Mesenchymal stem cell (in vitro differentiated cells and primary cell): ENCODE measurements around the gene NUDT8.

Experiments used
- DNase-seq: peaks from one replicate; pipeline ENCODE4 v3.0.0-alpha.2; 2013
- H2AFZ ChIP-seq: one replicate; pipeline ENCODE4 v1.6.1; 2013; ENCODE audit warnings: low read depth, mild to moderate bottlenecking, control low read depth, inconsistent platforms, low read length, moderate library complexity
- H2AK5ac ChIP-seq: 2 replicates; pipeline ENCODE4 v1.6.1; 2013; ENCODE audit warnings: low read length, moderate library complexity, mild to moderate bottlenecking, inconsistent platforms; ENCODE audit not compliant: severe bottlenecking
- H2BK120ac ChIP-seq: one replicate; pipeline ENCODE4 v1.6.1; 2013; ENCODE audit warnings: low read depth, mild to moderate bottlenecking, inconsistent platforms, low read length, moderate library complexity
- H2BK12ac ChIP-seq, 2 experiments: one replicate each; pipeline ENCODE4 v1.6.1; 2013; ENCODE audit warnings: inconsistent platforms in 2 of 2, low read length in 2 of 2, mild to moderate bottlenecking in 2 of 2, moderate library complexity in 2 of 2, control low read depth in 1 of 2
- H2BK15ac ChIP-seq: one replicate; pipeline ENCODE4 v1.6.1; 2013; ENCODE audit warnings: mild to moderate bottlenecking, low read depth, inconsistent platforms; ENCODE audit not compliant: poor library complexity, severe bottlenecking
- H2BK5ac ChIP-seq: 2 replicates; pipeline ENCODE4 v1.6.1; 2013; ENCODE audit warnings: low read depth, mild to moderate bottlenecking, low read length, control low read depth, inconsistent platforms; ENCODE audit not compliant: poor library complexity, severe bottlenecking
- H3K14ac ChIP-seq, 2 experiments: one replicate each; pipeline ENCODE4 v1.6.1; 2013; ENCODE audit warnings: inconsistent platforms in 2 of 2, low read length in 2 of 2, control low read depth in 1 of 2, mild to moderate bottlenecking in 1 of 2, moderate library complexity in 1 of 2
- H3K18ac ChIP-seq, 2 experiments: one replicate each; pipeline ENCODE4 v1.6.1; 2013; ENCODE audit warnings: inconsistent platforms in 2 of 2, low read length in 2 of 2, control low read depth in 1 of 2, low read depth in 1 of 2, mild to moderate bottlenecking in 1 of 2
- H3K23ac ChIP-seq, 2 experiments: one replicate each; pipeline ENCODE4 v1.6.1; 2013; ENCODE audit warnings: inconsistent platforms in 2 of 2, low read length in 2 of 2, mild to moderate bottlenecking in 2 of 2, moderate library complexity in 2 of 2, control low read depth in 1 of 2
- H3K27ac ChIP-seq: 2 replicates; pipeline ENCODE4 v1.5.1; 2013; ENCODE audit warnings: mild to moderate bottlenecking, moderate library complexity, low read length, control low read depth, inconsistent platforms; ENCODE audit not compliant: poor library complexity, severe bottlenecking
- H3K27me3 ChIP-seq, 2 experiments: 2 replicates each; pipeline versions ENCODE4 v1.6.1 to v1.7.0; 2013; ENCODE audit warnings: low read length in 2 of 2, mild to moderate bottlenecking in 2 of 2, moderate library complexity in 2 of 2, control low read depth in 1 of 2, inconsistent platforms in 1 of 2; ENCODE audit not compliant: control insufficient read depth in 1 of 2, insufficient read depth in 1 of 2
- H3K36me3 ChIP-seq, 2 experiments: 2 replicates each; pipeline versions ENCODE4 v1.6.1 to v1.7.0; 2013; ENCODE audit warnings: low read length in 2 of 2, control low read depth in 1 of 2, inconsistent platforms in 1 of 2, low read depth in 1 of 2, mild to moderate bottlenecking in 1 of 2; ENCODE audit not compliant: insufficient read depth in 2 of 2, control insufficient read depth in 1 of 2
- H3K4ac ChIP-seq, 2 experiments: one replicate each; pipeline ENCODE4 v1.6.1; 2013; ENCODE audit warnings: inconsistent platforms in 2 of 2, low read length in 2 of 2, mild to moderate bottlenecking in 2 of 2, moderate library complexity in 2 of 2, control low read depth in 1 of 2, low read depth in 1 of 2
- H3K4me1 ChIP-seq: 2 replicates; pipeline ENCODE4 v1.6.1; 2013; ENCODE audit warnings: low read depth, low read length, control low read depth; ENCODE audit not compliant: control insufficient read depth, insufficient read depth
- H3K4me2 ChIP-seq: 2 replicates; pipeline ENCODE4 v1.6.1; 2013; ENCODE audit warnings: low read length, mild to moderate bottlenecking, inconsistent platforms; ENCODE audit not compliant: poor library complexity, severe bottlenecking
- H3K4me3 ChIP-seq, 2 experiments: 2 replicates each; pipeline versions ENCODE4 v1.5.1 to v1.7.0; 2013; ENCODE audit warnings: low read length in 2 of 2, mild to moderate bottlenecking in 2 of 2, control low read depth in 1 of 2, low read depth in 1 of 2; ENCODE audit not compliant: insufficient read depth in 1 of 2
- H3K79me1 ChIP-seq: replicated peaks from 2 replicates; pipeline ENCODE4 v1.6.1; 2013; ENCODE audit warnings: mild to moderate bottlenecking, control low read depth, low read length, inconsistent platforms; ENCODE audit not compliant: poor library complexity, severe bottlenecking
- H3K9ac ChIP-seq: 2 replicates; pipeline ENCODE4 v1.7.0; 2013; ENCODE audit warnings: mild to moderate bottlenecking, low read length, moderate library complexity
- H3K9me3 ChIP-seq: 2 replicates; pipeline ENCODE4 v1.7.0; 2013; ENCODE audit warnings: mild to moderate bottlenecking, low read length; ENCODE audit not compliant: control insufficient read depth
- H4K8ac ChIP-seq: one replicate; pipeline ENCODE4 v1.6.1; 2013; ENCODE audit warnings: inconsistent platforms, mild to moderate bottlenecking, low read length, moderate library complexity
- H4K91ac ChIP-seq: one replicate; pipeline ENCODE4 v1.6.1; 2013; ENCODE audit warnings: mild to moderate bottlenecking, low read length, inconsistent platforms
- WGBS: methylation state at CpG from one replicate; pipeline ENCODE4 v1.1.7; 2013; ENCODE audit warnings: mixed read lengths; 5-methylcytosine and 5-hydroxymethylcytosine counted together

Gene NUDT8

GRCh38 chr11:67642173-67643120 lies 12.7 kb upstream of the NUDT8 start:
- Histone ChIP-seq H2BK5ac (no peak overlapping the region), H3K36me3 (no peaks in the 10 kb centered on the region), H3K27ac (no peak overlapping the region), H4K8ac (no peak overlapping the region), H3K4ac (no peak overlapping the region), H2AFZ (no peak overlapping the region), H3K27me3 (peaks cover 21 to 60% of the 10 kb centered on the region in 2 experiments), H3K4me1 (no peaks in the 10 kb centered on the region), H4K91ac (no peak overlapping the region), H3K9me3 (no peaks in the 10 kb centered on the region), H2BK12ac (no peak overlapping the region), H3K4me2 (no peak overlapping the region), H3K23ac (no peak overlapping the region), H3K9ac (no peak overlapping the region), H2BK120ac (no peak overlapping the region), H3K79me1 (no peaks in the 10 kb centered on the region), H2BK15ac (no peak overlapping the region), H3K14ac (no peak overlapping the region), H3K18ac (no peak overlapping the region), H2AK5ac (no peak overlapping the region), H3K4me3 (no peak overlapping the region)
- no peak for DNase-seq
- WGBS = 89% methylated on average over 15 of the region's 15 CpGs

- H4K91ac ChIP-seq = no peak overlapping the region
- no peak overlapping the region for H3K23ac ChIP-seq
- 93% methylated on average over 25 of the region's 28 CpGs for WGBS
- no peak overlapping the region for H3K14ac ChIP-seq
- no peak overlapping the region for H2BK5ac ChIP-seq
- no peaks in the 10 kb centered on the region for H3K4me1 ChIP-seq
- H3K9ac ChIP-seq = no peak overlapping the region
- no peak overlapping the region for H4K8ac ChIP-seq
- H3K9me3 ChIP-seq = no peaks in the 10 kb centered on the region
- H3K79me1 ChIP-seq = no peaks in the 10 kb centered on the region
- H2BK15ac ChIP-seq = no peak overlapping the region
- H3K4me2 ChIP-seq = no peak overlapping the region
- H2BK120ac ChIP-seq = no peak overlapping the region
- H3K27me3 ChIP-seq = peaks cover 21 to 53% of the 10 kb centered on the region in 2 experiments
- H2AK5ac ChIP-seq = no peak overlapping the region
- no peak overlapping the region for H3K27ac ChIP-seq
- H2BK12ac ChIP-seq = no peak overlapping the region
- H3K36me3 ChIP-seq = no peaks in the 10 kb centered on the region
- H3K4me3 ChIP-seq = no peak overlapping the region
- H2AFZ ChIP-seq = no peak overlapping the region
- H3K4ac ChIP-seq = no peak overlapping the region
- H3K18ac ChIP-seq = no peak overlapping the region
- no peak for DNase-seq
Measured at GRCh38 chr11:67641338-67642172, 11.8 kb upstream of the NUDT8 start.

GRCh38 chr11:67640758-67641337 lies 11.1 kb upstream of the NUDT8 start:
- H3K9ac ChIP-seq = no peak overlapping the region
- H3K23ac ChIP-seq = no peak overlapping the region
- no peak overlapping the region for H4K91ac ChIP-seq
- WGBS = 79% methylated on average over 10 of the region's 12 CpGs
- no peak overlapping the region for H2BK120ac ChIP-seq
- H3K4ac ChIP-seq = no peak overlapping the region
- no peaks in the 10 kb centered on the region for H3K36me3 ChIP-seq
- no peaks in the 10 kb centered on the region for H3K4me1 ChIP-seq
- no peak overlapping the region for H2AFZ ChIP-seq
- H3K27ac ChIP-seq = no peak overlapping the region
- H3K18ac ChIP-seq = no peak overlapping the region
- H3K79me1 ChIP-seq = no peaks in the 10 kb centered on the region
- no peak overlapping the region for H2BK12ac ChIP-seq
- no peak overlapping the region for H2AK5ac ChIP-seq
- no peak overlapping the region for H2BK5ac ChIP-seq
- no peak overlapping the region for H2BK15ac ChIP-seq
- H3K27me3 ChIP-seq = peaks cover 17 to 48% of the 10 kb centered on the region in 2 experiments
- H3K9me3 ChIP-seq = no peaks in the 10 kb centered on the region
- no peak overlapping the region for H3K14ac ChIP-seq
- no peak overlapping the region for H3K4me2 ChIP-seq
- no peak overlapping the region for H4K8ac ChIP-seq
- DNase-seq = no peak
- H3K4me3 ChIP-seq = no peak overlapping the region
